Cardiac septum (tissue), 1 donor: Measurements from ENCODE around the gene TMC2. TPM values are rescaled to one million over a fixed set of nuclear protein-coding genes. Genes with fewer than 3 reads are reported as not detected.
"Not testable (repeated sequence)": the region's sequence is repeated elsewhere in the genome, so short reads cannot be mapped to it uniquely, and the experiment has no call there.

Experiments used
- DNase-seq: peaks from one replicate; pipeline ENCODE4 v3.0.0-alpha.2; 2020; ENCODE audit warnings: low spot score
- intact Hi-C: fragments of 100-400 bp; cut with DNase I; formaldehyde crosslinking; loops from one replicate; pipeline ENCODE4 v1.14.0; 2022
- total RNA-seq: library from RNA; stranded (reverse); fragmentation: NEBNext Ultra II Directional; extraction: Animal tissue kit (Norgen Biotek cat#: 25700); gene quantifications from one replicate; pipeline ENCODE4 v1.2.1, GENCODE V29; 2021
- donor health status: DM: no; HTN: no; CAD: no.

The TMC2 gene
- total RNA-seq, 1 donor from 2014 or later, result not detected

- intact Hi-C loops, result no loop called here
Observed at GRCh38 chr20:2655331-2656116, 119.2 kb downstream of the TMC2 start.

GRCh38 chr20:2656471-2657117 is 120.2 kb downstream of the TMC2 start:
- no peak for DNase-seq
- intact Hi-C loops, result no loop called here

More at GRCh38 chr20:2655331-2656116, 119.2 kb downstream of the TMC2 start:
- DNase-seq, result no peak

GRCh38 chr20:2657241-2657640 is 120.9 kb downstream of the TMC2 start:
- intact Hi-C loops, result no loop called here
- DNase-seq, result no peak

- no peak for DNase-seq
- intact Hi-C loops, result no loop called here
Observed at GRCh38 chr20:2657674-2658073, 121.3 kb downstream of the TMC2 start.

GRCh38 chr20:2658414-2659354 is 122.3 kb downstream of the TMC2 start:
- intact Hi-C loops, result no loop called here
- DNase-seq, result no peak

- intact Hi-C loops, result no loop called here
- no peak for DNase-seq
Observed at GRCh38 chr20:2659547-2659946, 123.2 kb downstream of the TMC2 start.

GRCh38 chr20:2663364-2663886 is 127.1 kb downstream of the TMC2 start:
- no peak for DNase-seq
- intact Hi-C loops, result loop anchor here (1.0 to 5.0 kb wide), 3 partner anchors 10 to 191 kb away; partner anchors contain the start of genes PCED1A, SNRPB and VPS16

GRCh38 chr20:2663887-2664719 is 127.7 kb downstream of the TMC2 start, which contains the start of gene IDH3B:
TSS of gene IDH3B (minus strand) at chr20:2664216. CDS start at chr20:2664188, 28 bp downstream.
- intact Hi-C loops, result loop anchor here (1.0 to 5.0 kb wide), 3 partner anchors 11 to 192 kb away; partner anchors contain the start of genes PCED1A, SNRPB and VPS16

GRCh38 chr20:2671977-2672376 is 135.6 kb downstream of the TMC2 start:
- no peak for DNase-seq
- intact Hi-C loops, result no loop called here

More at GRCh38 chr20:2663887-2664719, 127.7 kb downstream of the TMC2 start, which contains the start of gene IDH3B:
- peak; percentile 97 for DNase-seq

- no peak for DNase-seq
- intact Hi-C loops, result no loop called here
Observed at GRCh38 chr20:2672446-2672845, 136.1 kb downstream of the TMC2 start.

GRCh38 chr20:2673453-2673852 is 137.1 kb downstream of the TMC2 start:
- intact Hi-C loops, result no loop called here

GRCh38 chr20:2680046-2680445 is 143.7 kb downstream of the TMC2 start:
- intact Hi-C loops, result no loop called here
- DNase-seq, result no peak

More at GRCh38 chr20:2673453-2673852, 137.1 kb downstream of the TMC2 start:
- no peak for DNase-seq

GRCh38 chr20:2682040-2682439 is 145.7 kb downstream of the TMC2 start:
- intact Hi-C loops, result not testable (repeated sequence)

GRCh38 chr20:2684817-2685216 is 148.4 kb downstream of the TMC2 start:
- intact Hi-C loops, DNase-seq: not testable (repeated sequence)

More at GRCh38 chr20:2682040-2682439, 145.7 kb downstream of the TMC2 start:
- DNase-seq, result not testable (repeated sequence)

GRCh38 chr20:2687514-2687913 is 151.1 kb downstream of the TMC2 start:
- intact Hi-C loops, result no loop called here
- no peak for DNase-seq

- intact Hi-C loops, result no loop called here
- no peak for DNase-seq
Observed at GRCh38 chr20:2688041-2688591, 151.7 kb downstream of the TMC2 start.

- intact Hi-C loops, result loop anchor here (10.0 kb wide), 1 partner anchor 175 kb away; no protein-coding TSS in a partner anchor
- DNase-seq, result no peak
Observed at GRCh38 chr20:2690213-2690612, 153.8 kb downstream of the TMC2 start.

- DNase-seq, result no peak
- intact Hi-C loops, result loop anchor here (10.0 kb wide), 1 partner anchor 174 kb away; no protein-coding TSS in a partner anchor
Observed at GRCh38 chr20:2690718-2691117, 154.3 kb downstream of the TMC2 start.
